CD1c-positive myeloid dendritic cell (primary cell): ENCODE data around the gene BCAR3.

Experiments
- DNase-seq: peaks from one replicate; pipeline ENCODE4 v3.0.0-alpha.2; 2016; ENCODE audit errors: extremely low spot score

BCAR3 gene

DNA sequence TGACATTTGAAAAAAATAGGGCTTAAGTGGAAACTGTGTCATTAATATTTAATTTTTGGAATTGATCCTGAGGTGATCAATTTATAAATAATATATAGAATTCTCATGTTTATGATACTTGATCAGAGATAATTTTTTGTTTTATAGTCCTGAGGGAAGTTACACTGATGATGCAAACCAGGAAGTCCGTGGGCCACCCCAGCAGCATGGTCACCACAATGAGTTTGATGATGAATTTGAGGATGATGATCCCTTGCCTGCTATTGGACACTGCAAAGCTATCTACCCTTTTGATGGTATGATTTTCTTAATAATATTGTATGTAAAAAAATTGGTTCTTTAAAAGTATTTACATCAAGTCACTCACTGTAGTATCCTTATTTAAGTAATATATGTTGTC is 132.5 kb downstream of the BCAR3 start:
- DNase-seq, result no peak

DNA sequence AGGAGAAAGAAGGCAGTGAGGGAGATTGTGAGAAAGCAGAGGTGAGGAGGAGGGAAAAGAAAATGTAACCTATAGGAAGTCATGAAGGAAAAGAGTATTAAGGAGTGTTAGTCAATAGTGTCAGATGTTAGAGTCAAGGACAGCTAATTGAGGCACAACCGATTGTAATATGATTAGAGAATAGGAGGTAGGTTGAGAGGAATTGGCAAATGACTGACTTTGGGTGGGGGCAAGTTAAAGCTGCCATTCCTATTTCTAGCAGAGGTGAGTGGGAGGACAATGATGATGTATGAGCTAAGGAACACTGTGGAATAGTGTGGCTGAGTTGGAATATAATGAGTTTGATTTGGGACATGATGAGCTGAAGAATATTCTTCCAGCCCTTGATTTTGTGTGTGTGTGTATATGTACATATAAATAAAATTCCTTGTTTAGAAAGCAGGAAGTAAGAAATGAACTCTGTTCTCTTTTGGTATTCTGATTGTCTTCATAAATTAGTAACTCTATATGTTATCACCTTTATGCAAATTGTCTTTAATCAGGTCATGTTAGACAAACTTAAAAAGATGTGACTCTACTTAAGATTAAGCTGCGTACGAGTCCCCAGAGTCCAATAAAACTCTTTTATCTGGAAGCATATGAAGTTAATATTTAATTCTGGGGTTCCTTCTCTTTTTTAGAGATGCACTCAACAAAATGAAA is 135.3 kb downstream of the BCAR3 start:
- no peak for DNase-seq

DNA sequence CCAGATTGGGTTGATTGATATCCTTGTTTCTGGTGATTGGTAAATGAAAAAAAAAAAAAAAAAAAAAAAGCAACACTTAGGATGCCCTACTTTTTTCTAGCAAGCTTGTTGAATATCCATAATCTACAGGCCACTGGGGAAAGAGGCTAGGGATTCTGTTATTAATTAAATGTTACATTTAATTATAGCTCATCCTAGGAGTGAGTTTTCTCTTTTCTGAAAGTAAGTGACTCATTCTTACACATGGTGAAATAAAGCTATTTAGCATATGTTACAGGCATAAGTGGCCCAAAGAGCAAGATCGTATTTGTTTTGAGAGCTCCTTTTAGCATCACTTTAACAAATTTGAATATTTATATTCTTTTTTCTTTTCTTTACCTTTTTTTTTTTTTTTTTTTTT is 139.2 kb downstream of the BCAR3 start:
- DNase-seq, result no peak

- no peak for DNase-seq
These were observed 140.6 kb downstream of the BCAR3 start for GRCh38 chr1:93541045-93541444.

DNA sequence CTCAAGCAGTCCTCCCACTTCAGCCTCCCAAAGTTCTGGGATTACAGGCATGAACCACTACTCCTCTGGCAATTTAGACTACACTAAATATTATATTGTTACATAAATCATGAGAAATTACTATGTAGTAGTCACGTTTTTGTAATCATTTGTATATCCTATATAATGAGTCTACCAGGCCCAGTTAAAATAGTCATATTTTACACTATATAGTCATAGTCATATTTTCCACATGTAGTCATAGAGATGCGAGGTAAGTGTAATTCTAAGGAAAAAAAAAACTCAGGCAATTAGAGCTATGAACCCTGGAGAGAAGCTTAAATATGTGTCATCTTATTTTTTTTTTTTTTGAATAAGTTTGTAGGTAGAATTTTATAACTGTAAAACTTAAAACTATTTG is 143.7 kb downstream of the BCAR3 start:
- DNase-seq, result no peak

GRCh38 chr1:93537396-93537795 is 144.2 kb downstream of the BCAR3 start:
- DNase-seq, result no peak

- DNase-seq, result no peak
These were observed 148.0 kb downstream of the BCAR3 start for GRCh38 chr1:93533677-93534076.

- DNase-seq, result no peak
These were observed 148.8 kb downstream of the BCAR3 start for GRCh38 chr1:93532780-93533378.

DNA sequence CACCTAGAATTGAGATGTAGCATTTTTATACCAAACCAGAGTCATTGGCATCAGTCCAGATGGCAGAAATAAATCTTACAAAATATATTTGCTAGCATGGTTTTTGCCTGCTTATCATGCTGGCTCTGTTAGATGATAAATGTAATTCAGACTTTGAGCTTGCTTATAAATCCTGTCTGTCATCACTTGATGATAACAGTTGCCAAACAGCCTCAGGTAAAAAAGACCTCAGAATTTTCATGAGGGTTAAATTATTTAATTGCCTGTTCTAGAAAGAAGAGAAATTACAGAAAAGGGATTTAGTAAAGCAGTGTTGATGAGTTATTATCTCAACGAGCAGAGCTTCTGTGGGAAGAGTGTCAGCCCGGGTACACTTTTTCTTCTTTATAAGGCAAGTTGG is 150.4 kb downstream of the BCAR3 start:
- no peak for DNase-seq

DNA sequence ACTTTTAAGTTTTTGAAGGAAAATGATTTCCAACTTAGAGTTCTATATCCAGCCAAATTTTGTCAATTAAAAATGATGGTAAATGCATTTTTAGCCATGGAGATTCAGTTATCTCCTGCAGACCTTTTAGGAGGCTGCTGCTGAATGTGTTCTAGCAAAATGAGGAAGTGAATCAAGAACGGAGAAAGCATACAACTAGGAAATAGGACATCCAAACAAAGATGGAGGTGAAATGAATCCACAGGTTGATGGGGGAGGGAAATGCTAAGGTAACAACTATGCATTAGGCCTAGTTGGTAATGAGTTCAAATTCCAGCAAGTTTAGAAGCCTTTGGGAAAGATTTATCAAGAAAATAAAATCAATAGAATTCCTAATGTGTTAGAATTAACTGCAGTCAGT is 153.2 kb downstream of the BCAR3 start:
- no peak for DNase-seq

- no peak for DNase-seq
These were observed 155.2 kb downstream of the BCAR3 start for GRCh38 chr1:93526431-93526830.

DNA sequence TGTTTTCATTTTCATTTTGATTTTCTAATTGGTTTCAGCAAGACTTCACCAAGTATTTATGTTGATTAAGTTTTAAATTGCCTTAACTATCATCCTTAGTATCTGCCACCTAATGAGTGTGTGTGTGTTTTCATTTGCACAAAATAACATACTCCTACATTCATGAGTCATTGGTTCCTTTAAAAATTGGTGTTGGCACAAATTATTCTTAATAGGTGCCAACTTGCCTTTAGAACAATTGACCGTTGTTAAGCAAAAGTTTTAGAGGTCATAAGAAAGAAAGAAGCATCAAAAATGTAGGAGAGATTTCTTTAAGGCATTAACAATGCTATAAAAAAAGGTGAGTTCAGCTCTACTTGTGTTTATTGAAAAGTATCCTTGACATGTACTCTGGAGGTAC is 156.2 kb downstream of the BCAR3 start:
- DNase-seq, result no peak

DNA sequence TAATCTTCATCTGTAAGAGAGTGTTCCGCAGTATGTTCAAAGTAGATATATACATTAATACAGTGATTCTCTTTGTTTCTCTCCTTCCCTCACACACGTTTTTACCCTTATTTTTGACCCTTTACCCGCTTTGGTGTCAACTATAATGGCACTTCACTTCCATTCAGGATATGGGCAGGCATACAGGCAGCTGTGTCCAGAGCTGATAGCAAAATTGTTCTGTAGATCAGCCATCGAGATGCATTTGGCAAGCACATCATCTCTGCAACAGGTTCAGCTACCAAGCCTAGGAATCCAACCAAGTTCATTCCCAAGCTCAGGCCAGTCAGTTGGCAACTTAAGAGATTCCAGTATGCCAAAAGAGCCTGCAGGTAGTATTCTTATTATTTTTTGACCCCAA is 158.9 kb downstream of the BCAR3 start:
- no peak for DNase-seq

DNA sequence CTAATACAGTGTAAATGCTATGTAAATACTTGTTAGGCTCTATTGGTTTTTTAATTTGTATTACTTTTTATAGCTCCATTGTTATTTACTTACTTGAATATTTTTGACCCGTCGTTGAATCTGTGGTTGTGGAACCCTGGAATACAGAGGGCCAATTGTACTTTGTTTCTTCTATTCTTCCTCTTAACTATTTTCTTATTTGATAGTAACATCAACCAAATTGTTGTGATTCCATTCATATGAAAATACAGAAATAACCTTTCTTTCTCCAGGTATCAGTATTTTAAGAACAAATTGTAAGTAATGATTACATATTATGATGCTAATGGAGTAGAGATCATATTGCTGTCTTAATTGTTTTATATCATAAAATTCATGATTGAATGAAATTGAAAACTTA is 160.0 kb downstream of the BCAR3 start:
- no peak for DNase-seq

GRCh38 chr1:93519199-93519829 is 162.3 kb downstream of the BCAR3 start:
- DNase-seq, result no peak

DNA sequence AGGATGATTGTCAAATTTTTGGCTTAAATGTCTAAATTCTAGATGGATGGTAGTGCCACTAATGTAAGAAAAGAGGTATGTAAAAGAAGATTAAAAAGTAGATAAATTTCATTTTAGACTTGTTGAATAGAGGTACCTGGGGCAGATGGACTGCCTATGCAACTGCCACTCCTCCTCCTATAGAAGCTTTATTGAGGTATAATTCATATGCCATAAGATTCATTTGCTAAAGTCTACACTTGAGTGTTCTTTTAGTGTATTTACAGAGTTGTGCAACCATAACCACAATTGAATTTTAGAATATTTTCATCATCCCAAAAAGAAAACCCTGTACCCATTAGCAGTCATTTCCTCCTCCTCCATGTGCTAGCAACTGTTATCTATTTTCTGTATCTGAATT is 163.1 kb downstream of the BCAR3 start:
- DNase-seq, result no peak

DNA sequence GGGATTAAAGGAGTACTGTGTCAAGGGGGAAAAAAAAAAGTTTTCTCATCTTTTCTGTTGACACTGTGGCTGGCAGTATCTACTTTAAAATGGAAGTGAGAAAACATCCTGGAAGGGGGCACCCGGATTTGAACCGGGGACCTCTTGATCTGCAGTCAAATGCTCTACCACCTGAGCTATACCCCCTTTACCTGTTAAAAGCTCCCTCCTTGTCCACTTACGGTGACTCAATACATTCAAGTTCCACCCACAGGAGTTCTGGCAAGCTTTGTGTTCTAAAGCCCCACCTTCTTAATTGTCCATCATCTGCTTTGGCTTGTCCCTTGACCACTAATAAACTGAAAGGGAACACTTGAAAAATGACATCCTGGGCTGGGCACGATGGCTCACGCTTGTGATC is 165.5 kb downstream of the BCAR3 start:
- DNase-seq, result no peak
